Measurements from ENCODE around the gene MYO15B.
A peak's percentile ranks its signal among the peaks of the same experiment; 100 is the strongest.

The MYO15B gene

DNA sequence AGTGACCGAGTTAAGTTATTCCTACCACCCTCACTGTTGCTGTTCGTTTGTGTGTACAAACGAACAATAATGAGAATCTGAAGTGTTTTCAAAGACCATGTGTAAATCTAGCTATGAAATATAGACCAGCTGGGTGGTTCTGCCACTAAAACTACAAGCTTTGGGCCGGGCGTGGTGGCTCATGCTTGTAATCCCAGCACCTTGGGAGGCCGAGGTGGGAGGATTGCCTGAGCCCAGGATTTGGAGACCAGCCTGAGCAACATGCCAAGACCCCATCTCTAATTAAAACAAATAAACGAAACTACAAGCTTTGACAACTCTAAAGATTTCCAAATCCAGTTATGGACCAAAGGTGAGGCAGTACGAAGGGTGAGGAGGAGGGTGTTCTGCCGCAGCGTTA lies 78.4 kb downstream of the MYO15B start:
- H3K27ac ChIP-seq (ENCODE audit: low read length): peak overlapping the region; percentile 82
- DNase-seq: no peak
- peak overlapping the region; percentile 75 to 86; a peak in 3 of 4 replicates for H3K4me3 ChIP-seq (ENCODE audit: low read depth in 1 of 2, low read length in 2 of 2)
- ATAC-seq (ENCODE audit: insufficient read depth, low read depth): no peak
- H3K9me3 ChIP-seq (ENCODE audit: insufficient read depth, low read length, severe bottlenecking): no peaks in the 10 kb centered on the region
- TF ChIP-seq, protein P1, sequence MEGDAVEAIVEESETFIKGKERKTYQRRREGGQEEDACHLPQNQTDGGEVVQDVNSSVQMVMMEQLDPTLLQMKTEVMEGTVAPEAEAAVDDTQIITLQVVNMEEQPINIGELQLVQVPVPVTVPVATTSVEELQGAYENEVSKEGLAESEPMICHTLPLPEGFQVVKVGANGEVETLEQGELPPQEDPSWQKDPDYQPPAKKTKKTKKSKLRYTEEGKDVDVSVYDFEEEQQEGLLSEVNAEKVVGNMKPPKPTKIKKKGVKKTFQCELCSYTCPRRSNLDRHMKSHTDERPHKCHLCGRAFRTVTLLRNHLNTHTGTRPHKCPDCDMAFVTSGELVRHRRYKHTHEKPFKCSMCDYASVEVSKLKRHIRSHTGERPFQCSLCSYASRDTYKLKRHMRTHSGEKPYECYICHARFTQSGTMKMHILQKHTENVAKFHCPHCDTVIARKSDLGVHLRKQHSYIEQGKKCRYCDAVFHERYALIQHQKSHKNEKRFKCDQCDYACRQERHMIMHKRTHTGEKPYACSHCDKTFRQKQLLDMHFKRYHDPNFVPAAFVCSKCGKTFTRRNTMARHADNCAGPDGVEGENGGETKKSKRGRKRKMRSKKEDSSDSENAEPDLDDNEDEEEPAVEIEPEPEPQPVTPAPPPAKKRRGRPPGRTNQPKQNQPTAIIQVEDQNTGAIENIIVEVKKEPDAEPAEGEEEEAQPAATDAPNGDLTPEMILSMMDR (IDR thresholded peaks at IDR 0.05; ENCODE audit: borderline replicate concordance, extremely low read depth, low read length, poor library complexity, severe bottlenecking): no peak
- TF ChIP-seq EZH2 (IDR thresholded peaks at IDR 0.05; ENCODE audit: borderline replicate concordance, low read depth, low read length, severe bottlenecking): no peak
- H4K20me1 ChIP-seq (ENCODE audit: insufficient read depth, low read length): peaks cover 2% of the 10 kb centered on the region; the same call in 1 of the 2 replicates
- peaks cover 42% of the 10 kb centered on the region for H3K4me1 ChIP-seq (ENCODE audit: insufficient read depth, low read length)
- H3K4me2 ChIP-seq (ENCODE audit: insufficient read depth, low read length): peak overlapping the region; percentile 90
- H2AFZ ChIP-seq (ENCODE audit: low read depth, low read length): no peak overlapping the region
- H3K36me3 ChIP-seq (ENCODE audit: insufficient read depth, low read length): peaks cover 46% of the 10 kb centered on the region
- H3K79me2 ChIP-seq (ENCODE audit: insufficient read depth, low read length): peaks cover 53% of the 10 kb centered on the region
- H3K9ac ChIP-seq (ENCODE audit: low read depth, low read length): peak overlapping the region; percentile 67
- H3K27me3 ChIP-seq (ENCODE audit: insufficient read depth, low read length, poor library complexity): no peaks in the 10 kb centered on the region

DNA sequence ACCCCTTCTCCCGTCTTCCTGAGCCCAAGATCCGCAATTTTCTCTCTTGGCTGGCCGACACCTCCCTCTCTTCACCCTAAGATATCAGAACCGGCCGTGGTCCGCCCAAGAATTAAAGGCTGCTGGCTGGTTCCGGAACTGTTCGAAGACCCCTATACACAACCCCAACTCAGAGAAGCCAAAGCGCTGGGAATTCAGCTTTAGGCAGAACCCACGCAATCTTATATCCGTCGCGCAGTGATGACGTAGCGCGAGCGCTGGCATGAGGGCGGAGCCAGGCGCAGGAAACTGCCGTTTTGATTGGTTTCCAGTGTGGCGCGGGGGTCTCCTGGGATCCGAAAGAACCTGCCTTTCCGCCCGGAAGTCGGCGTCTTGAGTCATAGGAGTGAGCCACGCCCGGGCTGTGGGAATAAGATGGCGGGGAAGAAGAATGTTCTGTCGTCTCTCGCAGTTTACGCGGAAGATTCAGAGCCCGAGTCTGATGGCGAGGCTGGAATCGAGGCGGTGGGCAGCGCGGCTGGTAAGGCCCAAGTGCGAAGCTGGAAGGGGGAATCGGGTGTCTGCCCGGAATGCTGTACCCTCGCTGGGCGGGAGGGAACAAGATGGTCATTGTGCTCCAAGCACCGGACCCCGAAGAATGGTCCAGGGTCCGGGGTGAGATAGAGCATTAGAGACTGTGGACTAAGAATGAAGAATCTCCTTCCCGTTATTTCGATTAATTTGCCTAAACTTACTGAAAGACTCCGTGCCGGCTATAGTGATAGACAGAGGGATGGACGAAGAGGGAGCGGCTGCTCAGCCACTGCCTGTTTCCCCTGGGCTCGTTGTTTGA lies 79.6 kb downstream of the MYO15B start, which contains the start of the genes RECQL5 and SAP30BP:
Gene RECQL5 (minus strand): TSS at position 196 of the 832 bp plus-strand sequence. CDS start 597 bp downstream, outside the sequence.
Gene SAP30BP (plus strand): TSS at position 380 of the 832 bp plus-strand sequence. CDS start 35 bp downstream, at position 415.
- H4K20me1 ChIP-seq (ENCODE audit: insufficient read depth, low read length): peaks cover 12% of the 10 kb centered on the region; the same call in 1 of the 2 replicates
- DNase-seq (peak; percentile 98), ATAC-seq (ENCODE audit: insufficient read depth, low read depth) (peak; percentile 100)
- peaks cover 42% of the 10 kb centered on the region for H3K4me1 ChIP-seq (ENCODE audit: insufficient read depth, low read length)
- H3K4me2 ChIP-seq (ENCODE audit: insufficient read depth, low read length): peak within 1 kb of the TSS; percentile 90
- peak within 1 kb of the TSS; percentile 88 for H2AFZ ChIP-seq (ENCODE audit: low read depth, low read length)
- no peaks in the 10 kb centered on the region for H3K9me3 ChIP-seq (ENCODE audit: insufficient read depth, low read length, severe bottlenecking)
- peak within 1 kb of the TSS; percentile 67 for H3K9ac ChIP-seq (ENCODE audit: low read depth, low read length)
- TF ChIP-seq, protein P1 (IDR thresholded peaks at IDR 0.05; ENCODE audit: borderline replicate concordance, extremely low read depth, low read length, poor library complexity, severe bottlenecking): no peak
- TF ChIP-seq EZH2 (IDR thresholded peaks at IDR 0.05; ENCODE audit: borderline replicate concordance, low read depth, low read length, severe bottlenecking): no peak
- H3K36me3 ChIP-seq (ENCODE audit: insufficient read depth, low read length): peaks cover 48% of the 10 kb centered on the region
- peak within 1 kb of the TSS; percentile 75 to 86 for H3K4me3 ChIP-seq (ENCODE audit: low read depth in 1 of 2, low read length in 2 of 2)
- no peaks in the 10 kb centered on the region for H3K27me3 ChIP-seq (ENCODE audit: insufficient read depth, low read length, poor library complexity)
- peak within 1 kb of the TSS; percentile 82 for H3K27ac ChIP-seq (ENCODE audit: low read length)
- H3K79me2 ChIP-seq (ENCODE audit: insufficient read depth, low read length): peaks cover 65% of the 10 kb centered on the region

DNA sequence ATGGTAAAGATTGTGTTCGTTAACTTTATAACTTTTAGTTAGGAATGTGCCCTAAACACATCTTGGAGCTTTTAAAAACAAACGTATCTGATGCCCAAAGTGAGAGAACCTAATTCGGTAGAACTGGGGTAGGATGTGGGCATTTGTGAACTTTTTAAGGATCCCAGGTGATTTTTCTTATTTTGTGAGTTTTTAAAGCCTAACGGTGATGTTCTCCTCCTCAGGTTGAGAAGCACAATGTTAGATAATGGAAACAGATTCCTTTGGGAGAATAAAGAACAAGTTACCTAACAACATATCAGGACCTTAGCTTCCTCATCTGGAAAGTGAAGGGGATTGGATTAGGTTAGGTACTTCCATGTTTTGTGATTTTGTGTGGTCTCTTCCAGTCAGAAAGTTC lies 80.2 kb downstream of the MYO15B start:
- Histone ChIP-seq H3K9me3 (ENCODE audit: insufficient read depth, low read length, severe bottlenecking) (no peaks in the 10 kb centered on the region), H4K20me1 (ENCODE audit: insufficient read depth, low read length) (peaks cover 12% of the 10 kb centered on the region; the same call in 1 of the 2 replicates), H3K27me3 (ENCODE audit: insufficient read depth, low read length, poor library complexity) (no peaks in the 10 kb centered on the region), H3K4me3 (ENCODE audit: low read depth in 1 of 2, low read length in 2 of 2) (peak overlapping the region; percentile 75 to 86), H2AFZ (ENCODE audit: low read depth, low read length) (peak overlapping the region; percentile 75), H3K36me3 (ENCODE audit: insufficient read depth, low read length) (peaks cover 47% of the 10 kb centered on the region), H3K4me2 (ENCODE audit: insufficient read depth, low read length) (peak overlapping the region; percentile 90), H3K79me2 (ENCODE audit: insufficient read depth, low read length) (peaks cover 67% of the 10 kb centered on the region), H3K27ac (ENCODE audit: low read length) (peak overlapping the region; percentile 81), H3K9ac (ENCODE audit: low read depth, low read length) (peak overlapping the region; percentile 67), H3K4me1 (ENCODE audit: insufficient read depth, low read length) (peaks cover 42% of the 10 kb centered on the region)
- TF ChIP-seq EZH2 (IDR thresholded peaks at IDR 0.05; ENCODE audit: borderline replicate concordance, low read depth, low read length, severe bottlenecking): no peak
- TF ChIP-seq, protein P1 (IDR thresholded peaks at IDR 0.05; ENCODE audit: borderline replicate concordance, extremely low read depth, low read length, poor library complexity, severe bottlenecking): no peak
- DNase-seq (no peak), ATAC-seq (ENCODE audit: insufficient read depth, low read depth) (no peak)
